NT2/D1 (cell line): ENCODE results near the gene CRYBB1.

ENCODE experiments used
- SUZ12 ChIP-seq: IDR thresholded peaks from 2 replicates; pipeline ENCODE4 v1.6.1; 2011; ENCODE audit not compliant: insufficient read length, insufficient read depth; ENCODE audit errors: extremely low read depth
- YY1 ChIP-seq: IDR thresholded peaks from 2 replicates; pipeline ENCODE4 v1.6.1; 2011; ENCODE audit not compliant: insufficient read length, insufficient read depth
- ZNF274 ChIP-seq: IDR thresholded peaks from 2 replicates; pipeline ENCODE4 v1.6.1; 2011; ENCODE audit warnings: mild to moderate bottlenecking, low read depth, low read length

DNA sequence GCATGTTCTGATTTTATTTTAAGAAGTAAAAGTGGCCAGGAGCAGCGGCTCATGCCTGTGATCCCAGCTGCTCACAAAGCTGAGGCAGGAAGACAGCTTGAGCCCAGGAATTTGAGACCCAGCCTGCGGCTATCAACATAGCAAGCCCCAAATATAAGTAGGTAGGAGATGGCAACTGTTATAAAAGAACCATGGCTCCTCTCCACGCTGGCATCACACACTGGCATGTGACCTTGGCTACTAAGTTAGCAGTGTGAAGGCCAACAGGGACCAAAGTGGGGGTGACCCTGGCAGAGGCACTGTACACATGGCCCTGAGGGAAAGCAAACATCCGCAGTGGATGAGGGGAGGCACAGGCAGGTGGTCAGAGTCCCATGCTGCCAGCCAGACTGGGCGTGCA lies 60.9 kb downstream of the CRYBB1 start:
- TF ChIP-seq YY1 (no peak), ZNF274 (no peak), SUZ12 (no peak)
